Measurements from ENCODE around the gene TCEAL9. TPM values are rescaled to one million over a fixed set of nuclear protein-coding genes. Genes with fewer than 3 reads are reported as not detected.

Gene TCEAL9
- total RNA-seq, 1 donor from 2014 or later, result 108 TPM

DNA sequence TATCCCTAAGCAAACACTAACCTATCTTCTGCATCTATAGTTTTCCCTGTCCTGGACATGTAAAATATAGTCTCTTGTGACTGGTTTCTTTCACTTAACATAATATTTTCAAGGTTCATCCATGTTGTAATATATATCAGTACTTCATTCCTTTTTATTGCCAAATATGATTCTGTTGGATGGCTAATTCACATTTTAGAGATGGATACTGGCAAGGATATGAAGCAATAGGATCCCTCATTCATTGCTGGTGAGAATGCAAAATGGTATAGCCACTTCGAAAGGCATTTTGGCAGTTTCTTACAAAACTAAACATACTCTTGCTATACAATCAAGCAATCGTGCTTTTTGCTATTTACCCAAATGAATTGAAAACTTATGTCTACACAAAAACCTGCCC is 6.7 kb downstream of the TCEAL9 start:
- peaks cover 5% of the 10 kb centered on the region for H3K36me3 ChIP-seq
- H3K9ac ChIP-seq, result no peak overlapping the region
- H3K9me3 Mint-ChIP-seq, result peaks cover 3% of the 10 kb centered on the region
- TF ChIP-seq EZH2phosphoT487 (IDR thresholded peaks at IDR 0.05), result no peak
- TF ChIP-seq, protein P1, sequence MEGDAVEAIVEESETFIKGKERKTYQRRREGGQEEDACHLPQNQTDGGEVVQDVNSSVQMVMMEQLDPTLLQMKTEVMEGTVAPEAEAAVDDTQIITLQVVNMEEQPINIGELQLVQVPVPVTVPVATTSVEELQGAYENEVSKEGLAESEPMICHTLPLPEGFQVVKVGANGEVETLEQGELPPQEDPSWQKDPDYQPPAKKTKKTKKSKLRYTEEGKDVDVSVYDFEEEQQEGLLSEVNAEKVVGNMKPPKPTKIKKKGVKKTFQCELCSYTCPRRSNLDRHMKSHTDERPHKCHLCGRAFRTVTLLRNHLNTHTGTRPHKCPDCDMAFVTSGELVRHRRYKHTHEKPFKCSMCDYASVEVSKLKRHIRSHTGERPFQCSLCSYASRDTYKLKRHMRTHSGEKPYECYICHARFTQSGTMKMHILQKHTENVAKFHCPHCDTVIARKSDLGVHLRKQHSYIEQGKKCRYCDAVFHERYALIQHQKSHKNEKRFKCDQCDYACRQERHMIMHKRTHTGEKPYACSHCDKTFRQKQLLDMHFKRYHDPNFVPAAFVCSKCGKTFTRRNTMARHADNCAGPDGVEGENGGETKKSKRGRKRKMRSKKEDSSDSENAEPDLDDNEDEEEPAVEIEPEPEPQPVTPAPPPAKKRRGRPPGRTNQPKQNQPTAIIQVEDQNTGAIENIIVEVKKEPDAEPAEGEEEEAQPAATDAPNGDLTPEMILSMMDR (IDR thresholded peaks at IDR 0.05), result no peak
- no peak for TF ChIP-seq EZH2 (IDR thresholded peaks at IDR 0.05)
- no peak overlapping the region for H3K27ac Mint-ChIP-seq
- H3K36me3 Mint-ChIP-seq, result peaks cover 7% of the 10 kb centered on the region
- peaks cover under 1% of the 10 kb centered on the region for H3K79me2 ChIP-seq (ENCODE audit: low read depth)
- H3K27ac ChIP-seq, result no peak overlapping the region
- no peaks in the 10 kb centered on the region for H3K27me3 Mint-ChIP-seq (ENCODE audit: insufficient read depth, low read depth)
- no peak overlapping the region for H3K4me3 ChIP-seq
- H3K4me2 ChIP-seq, result no peak overlapping the region
- H4K20me1 ChIP-seq (ENCODE audit: low read depth), result no peaks in the 10 kb centered on the region
- H3K4me1 Mint-ChIP-seq, result peaks cover 12% of the 10 kb centered on the region
- no peaks in the 10 kb centered on the region for H3K27me3 ChIP-seq
- no peaks in the 10 kb centered on the region for H3F3A ChIP-seq (ENCODE audit: low read depth)
- DNase-seq (ENCODE audit: low spot score), result no peak
- H3K4me3 Mint-ChIP-seq, result no peak overlapping the region
- H3K9me3 ChIP-seq (ENCODE audit: low read depth), result no peaks in the 10 kb centered on the region
- H3K4me1 ChIP-seq, result peaks cover under 1% of the 10 kb centered on the region
- H2AFZ ChIP-seq (replicated peaks), result no peak overlapping the region

DNA sequence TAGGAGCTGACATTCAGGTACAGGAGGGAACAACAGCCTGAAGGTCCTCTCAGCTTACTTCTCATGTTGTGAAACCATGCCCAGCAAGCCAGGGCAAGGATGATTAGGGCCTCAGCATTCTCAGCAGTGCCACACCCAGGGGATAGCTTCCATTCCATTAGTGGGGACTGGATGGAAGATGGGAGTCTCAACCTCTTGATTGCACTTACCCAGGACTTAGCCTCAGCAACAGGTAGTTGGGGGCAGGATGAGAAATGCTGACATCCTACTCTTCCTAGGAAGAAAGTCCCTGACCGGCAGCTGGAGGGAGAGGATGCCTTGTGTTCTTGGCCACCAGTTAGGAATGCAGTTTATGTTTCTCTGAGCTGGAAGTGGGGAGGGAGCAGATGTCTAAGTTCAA is 11.2 kb downstream of the TCEAL9 start:
- H3K9ac ChIP-seq, result no peak overlapping the region
- H3K27ac ChIP-seq, result no peak overlapping the region
- no peak overlapping the region for H3K4me2 ChIP-seq
- H3K9me3 ChIP-seq (ENCODE audit: low read depth), result no peaks in the 10 kb centered on the region
- no peaks in the 10 kb centered on the region for H3F3A ChIP-seq (ENCODE audit: low read depth)
- H3K4me1 ChIP-seq, result no peaks in the 10 kb centered on the region
- peaks cover 3% of the 10 kb centered on the region for H3K4me1 Mint-ChIP-seq
- H3K4me3 Mint-ChIP-seq, result no peak overlapping the region
- no peak overlapping the region for H2AFZ ChIP-seq (replicated peaks)
- H3K27me3 Mint-ChIP-seq (ENCODE audit: insufficient read depth, low read depth), result no peaks in the 10 kb centered on the region
- H3K27ac Mint-ChIP-seq, result no peak overlapping the region
- H3K27me3 ChIP-seq, result no peaks in the 10 kb centered on the region
- H3K79me2 ChIP-seq (ENCODE audit: low read depth), result no peaks in the 10 kb centered on the region
- no peaks in the 10 kb centered on the region for H3K36me3 Mint-ChIP-seq
- TF ChIP-seq EZH2phosphoT487 (IDR thresholded peaks at IDR 0.05), result no peak
- no peak for TF ChIP-seq EZH2 (IDR thresholded peaks at IDR 0.05)
- TF ChIP-seq, protein P1 (IDR thresholded peaks at IDR 0.05), result no peak
- no peaks in the 10 kb centered on the region for H3K36me3 ChIP-seq
- H3K9me3 Mint-ChIP-seq, result peaks cover 3% of the 10 kb centered on the region
- DNase-seq (ENCODE audit: low spot score), result no peak
- no peak overlapping the region for H3K4me3 ChIP-seq
- H4K20me1 ChIP-seq (ENCODE audit: low read depth), result no peaks in the 10 kb centered on the region

DNA sequence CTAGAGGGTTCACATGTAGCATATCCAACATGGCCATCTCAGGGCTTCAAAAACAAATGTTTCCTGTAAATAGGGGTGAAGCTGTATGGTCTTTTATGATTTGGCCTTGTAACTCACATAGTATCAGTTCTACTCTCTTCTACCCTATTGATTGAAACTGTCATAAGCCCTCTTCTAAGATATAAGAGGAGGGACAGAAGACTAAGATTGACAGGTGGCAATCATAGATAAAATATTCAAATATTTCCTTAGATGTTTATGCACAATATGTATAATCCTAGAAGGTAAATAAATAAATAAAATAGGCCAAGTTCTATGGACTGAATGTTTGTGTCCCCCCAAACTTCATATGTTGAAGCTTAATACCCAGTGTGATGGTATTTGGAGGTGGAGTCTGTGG is 13.2 kb downstream of the TCEAL9 start:
- no peak overlapping the region for H3K27ac Mint-ChIP-seq
- Histone ChIP-seq H3K4me1 (no peaks in the 10 kb centered on the region), H3K36me3 (no peaks in the 10 kb centered on the region), H2AFZ (replicated peaks) (no peak overlapping the region), H3K4me3 (no peak overlapping the region), H3K4me2 (no peak overlapping the region), H3K9ac (no peak overlapping the region), H3F3A (ENCODE audit: low read depth) (no peaks in the 10 kb centered on the region), H3K27me3 (no peaks in the 10 kb centered on the region), H4K20me1 (ENCODE audit: low read depth) (no peaks in the 10 kb centered on the region), H3K27ac (no peak overlapping the region), H3K79me2 (ENCODE audit: low read depth) (no peaks in the 10 kb centered on the region), H3K9me3 (ENCODE audit: low read depth) (no peaks in the 10 kb centered on the region)
- TF ChIP-seq, protein P1 (IDR thresholded peaks at IDR 0.05), result no peak
- TF ChIP-seq EZH2phosphoT487 (IDR thresholded peaks at IDR 0.05) (no peak), EZH2 (IDR thresholded peaks at IDR 0.05) (no peak)
- no peaks in the 10 kb centered on the region for H3K27me3 Mint-ChIP-seq (ENCODE audit: insufficient read depth, low read depth)
- H3K9me3 Mint-ChIP-seq, result peaks cover 3% of the 10 kb centered on the region
- DNase-seq (ENCODE audit: low spot score), result no peak
- no peaks in the 10 kb centered on the region for H3K4me1 Mint-ChIP-seq
- H3K36me3 Mint-ChIP-seq, result no peaks in the 10 kb centered on the region
- no peak overlapping the region for H3K4me3 Mint-ChIP-seq
